ENCODE data around the gene IFIT3.
"Not testable (repeated sequence)": the region's sequence is repeated elsewhere in the genome, so short reads cannot be mapped to it uniquely, and the experiment has no call there.

The IFIT3 gene

GRCh38 chr10:89285303-89285702 lies 42.5 kb upstream of the IFIT3 start:
- not testable (repeated sequence) for H3K9ac ChIP-seq (ENCODE audit: low read length); H3K4me1 ChIP-seq (ENCODE audit: low read length); H3K4me2 ChIP-seq (ENCODE audit: low read length); H3K4me3 ChIP-seq (ENCODE audit: low read length); H3K27ac ChIP-seq (ENCODE audit: low read length); H3K9me3 ChIP-seq (ENCODE audit: insufficient read depth, low read length); H3K79me2 ChIP-seq (ENCODE audit: low read length); H4K20me1 ChIP-seq (ENCODE audit: insufficient read depth, low read length); H2AFZ ChIP-seq (ENCODE audit: low read depth, low read length); H3K27me3 ChIP-seq (ENCODE audit: low read depth, low read length); H3K36me3 ChIP-seq (replicated peaks; ENCODE audit: low read depth, low read length)

DNA sequence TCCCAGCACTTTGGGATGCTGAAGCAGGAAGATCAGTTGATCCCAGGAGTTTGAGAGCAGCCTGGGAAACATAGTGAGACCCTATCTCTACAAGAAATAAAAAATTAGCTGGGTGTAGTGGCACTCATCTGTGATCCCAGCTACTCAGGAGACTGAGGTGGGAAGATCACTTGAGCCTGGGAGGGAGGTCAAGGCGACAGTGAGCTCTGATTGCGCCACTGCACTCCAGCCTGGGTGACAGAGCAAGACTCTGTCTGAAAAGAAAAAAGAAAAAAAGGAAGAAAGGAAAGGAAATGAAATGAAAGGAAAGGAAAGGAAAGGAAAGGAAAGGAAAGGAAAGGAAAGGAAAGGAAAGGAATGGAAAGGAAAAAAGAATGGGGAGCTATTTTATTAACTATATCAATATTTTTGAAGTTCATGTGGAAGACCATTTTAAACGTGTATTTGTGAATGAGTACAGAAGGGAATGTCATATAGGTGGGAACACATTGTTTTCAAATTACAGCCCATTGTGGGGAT lies 33.0 kb upstream of the IFIT3 start:
- Histone ChIP-seq H3K9ac (ENCODE audit: low read length) (no peak overlapping the region), H3K4me3 (ENCODE audit: low read length) (no peak overlapping the region), H3K36me3 (replicated peaks; ENCODE audit: low read depth, low read length) (no peaks in the 10 kb centered on the region), H3K79me2 (ENCODE audit: low read length) (no peaks in the 10 kb centered on the region), H3K9me3 (ENCODE audit: insufficient read depth, low read length) (no peaks in the 10 kb centered on the region), H3K27me3 (ENCODE audit: low read depth, low read length) (no peaks in the 10 kb centered on the region), H4K20me1 (ENCODE audit: insufficient read depth, low read length) (no peaks in the 10 kb centered on the region), H3K27ac (ENCODE audit: low read length) (no peak overlapping the region), H3K4me2 (ENCODE audit: low read length) (no peak overlapping the region), H2AFZ (ENCODE audit: low read depth, low read length) (no peak overlapping the region), H3K4me1 (ENCODE audit: low read length) (peaks cover 16% of the 10 kb centered on the region)
- TF ChIP-seq, protein P1, sequence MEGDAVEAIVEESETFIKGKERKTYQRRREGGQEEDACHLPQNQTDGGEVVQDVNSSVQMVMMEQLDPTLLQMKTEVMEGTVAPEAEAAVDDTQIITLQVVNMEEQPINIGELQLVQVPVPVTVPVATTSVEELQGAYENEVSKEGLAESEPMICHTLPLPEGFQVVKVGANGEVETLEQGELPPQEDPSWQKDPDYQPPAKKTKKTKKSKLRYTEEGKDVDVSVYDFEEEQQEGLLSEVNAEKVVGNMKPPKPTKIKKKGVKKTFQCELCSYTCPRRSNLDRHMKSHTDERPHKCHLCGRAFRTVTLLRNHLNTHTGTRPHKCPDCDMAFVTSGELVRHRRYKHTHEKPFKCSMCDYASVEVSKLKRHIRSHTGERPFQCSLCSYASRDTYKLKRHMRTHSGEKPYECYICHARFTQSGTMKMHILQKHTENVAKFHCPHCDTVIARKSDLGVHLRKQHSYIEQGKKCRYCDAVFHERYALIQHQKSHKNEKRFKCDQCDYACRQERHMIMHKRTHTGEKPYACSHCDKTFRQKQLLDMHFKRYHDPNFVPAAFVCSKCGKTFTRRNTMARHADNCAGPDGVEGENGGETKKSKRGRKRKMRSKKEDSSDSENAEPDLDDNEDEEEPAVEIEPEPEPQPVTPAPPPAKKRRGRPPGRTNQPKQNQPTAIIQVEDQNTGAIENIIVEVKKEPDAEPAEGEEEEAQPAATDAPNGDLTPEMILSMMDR (IDR thresholded peaks at IDR 0.05; ENCODE audit: low read depth, low read length): no peak
- TF ChIP-seq EZH2phosphoT487 (IDR thresholded peaks at IDR 0.05; ENCODE audit: low read depth): no peak

DNA sequence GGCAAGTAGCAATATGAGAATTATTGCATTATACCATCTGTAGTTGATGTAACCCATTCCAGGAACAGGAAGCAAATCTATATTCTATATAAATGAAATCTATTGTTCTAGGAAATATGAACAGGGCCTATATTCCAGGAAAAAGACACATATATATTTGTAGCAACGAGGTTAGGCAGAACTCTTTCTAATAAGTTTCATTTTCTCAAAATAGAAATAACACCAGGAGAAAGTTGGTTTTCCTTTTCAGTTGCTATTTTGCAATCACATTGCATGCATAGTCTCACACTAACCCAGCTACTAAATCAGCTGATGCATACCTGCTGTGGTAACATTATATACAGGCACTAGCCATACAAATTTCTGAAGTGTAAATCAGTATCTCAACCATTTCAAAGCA lies 32.2 kb upstream of the IFIT3 start:
- no peak overlapping the region for H3K4me3 ChIP-seq (ENCODE audit: low read length)
- no peak overlapping the region for H2AFZ ChIP-seq (ENCODE audit: low read depth, low read length)
- H3K27ac ChIP-seq (ENCODE audit: low read length): no peak overlapping the region
- no peak overlapping the region; the same call in 1 of the 2 replicates for H3K4me2 ChIP-seq (ENCODE audit: low read length)
- no peak overlapping the region for H3K9ac ChIP-seq (ENCODE audit: low read length)
- no peak for TF ChIP-seq EZH2phosphoT487 (IDR thresholded peaks at IDR 0.05; ENCODE audit: low read depth)
- TF ChIP-seq, protein P1 (IDR thresholded peaks at IDR 0.05; ENCODE audit: low read depth, low read length): no peak
- no peaks in the 10 kb centered on the region for H4K20me1 ChIP-seq (ENCODE audit: insufficient read depth, low read length)
- no peaks in the 10 kb centered on the region for H3K27me3 ChIP-seq (ENCODE audit: low read depth, low read length)
- H3K79me2 ChIP-seq (ENCODE audit: low read length): no peaks in the 10 kb centered on the region
- H3K9me3 ChIP-seq (ENCODE audit: insufficient read depth, low read length): no peaks in the 10 kb centered on the region
- H3K36me3 ChIP-seq (replicated peaks; ENCODE audit: low read depth, low read length): no peaks in the 10 kb centered on the region
- peaks cover 16% of the 10 kb centered on the region for H3K4me1 ChIP-seq (ENCODE audit: low read length)

DNA sequence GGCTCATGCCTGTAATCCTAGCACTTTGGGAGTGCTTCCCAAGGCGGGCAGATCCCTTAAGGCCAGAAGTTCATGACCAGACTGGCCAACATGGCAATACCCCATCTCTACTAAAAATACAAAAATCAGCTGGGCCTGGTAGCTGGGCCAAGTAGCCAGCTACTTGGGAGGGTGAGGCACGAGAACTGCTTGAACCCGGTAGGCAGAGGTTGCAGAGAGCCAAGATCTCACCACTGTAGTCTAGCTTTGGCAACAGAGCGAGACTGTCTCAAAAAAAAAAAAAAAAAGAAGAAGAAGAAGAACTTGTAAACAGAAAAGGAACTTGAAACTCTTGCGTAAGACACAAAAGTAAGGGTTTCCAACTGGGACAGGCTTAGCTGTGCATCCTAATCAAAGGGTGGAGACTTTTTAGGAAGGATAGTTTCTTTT lies 31.6 kb upstream of the IFIT3 start:
- H4K20me1 ChIP-seq (ENCODE audit: insufficient read depth, low read length): no peaks in the 10 kb centered on the region
- no peaks in the 10 kb centered on the region for H3K36me3 ChIP-seq (replicated peaks; ENCODE audit: low read depth, low read length)
- no peaks in the 10 kb centered on the region for H3K79me2 ChIP-seq (ENCODE audit: low read length)
- H3K9me3 ChIP-seq (ENCODE audit: insufficient read depth, low read length): no peaks in the 10 kb centered on the region
- peak overlapping the region; percentile 31 for H3K27ac ChIP-seq (ENCODE audit: low read length)
- no peak overlapping the region; the same call in 1 of the 2 replicates for H3K9ac ChIP-seq (ENCODE audit: low read length)
- H3K4me3 ChIP-seq (ENCODE audit: low read length): no peak overlapping the region
- peaks cover 22% of the 10 kb centered on the region for H3K4me1 ChIP-seq (ENCODE audit: low read length)
- no peak overlapping the region for H2AFZ ChIP-seq (ENCODE audit: low read depth, low read length)
- peak overlapping the region; percentile 60 for H3K4me2 ChIP-seq (ENCODE audit: low read length)
- no peak for TF ChIP-seq EZH2phosphoT487 (IDR thresholded peaks at IDR 0.05; ENCODE audit: low read depth)
- TF ChIP-seq, protein P1 (IDR thresholded peaks at IDR 0.05; ENCODE audit: low read depth, low read length): no peak
- H3K27me3 ChIP-seq (ENCODE audit: low read depth, low read length): no peaks in the 10 kb centered on the region
